ENCODE results near the gene CD248.

GRCh38 chr11:66311470-66311964 lies 5.3 kb downstream of the CD248 start:
- TF ChIP-seq REST (IDR thresholded peaks at IDR 0.05; ENCODE audit: unreplicated experiment) (no peak), ZNF114 (CRISPR knock-in tag; IDR thresholded peaks at IDR 0.05) (no peak), CTCF (conservative IDR thresholded peaks at IDR 0.05; ENCODE audit: low read depth in 2 of 2) (no peak; a peak in 1 of 4 replicates), EZH2phosphoT487 (IDR thresholded peaks at IDR 0.05; ENCODE audit: unreplicated experiment) (no peak)
